Ovary (tissue), 9 donors: Measurements from ENCODE around the gene PPA1. TPM values are rescaled to one million over a fixed set of nuclear protein-coding genes. Genes with fewer than 3 reads are reported as not detected.
"Not testable (repeated sequence)": the region's sequence is repeated elsewhere in the genome, so short reads cannot be mapped to it uniquely, and the experiment has no call there.

Experiments
- DNase-seq, 5 donors: peaks; one replicate each; pipeline ENCODE4 v3.0.0-alpha.2; 2019 to 2020
- H3K27ac ChIP-seq, 2 donors: fragments of 200-600 bp; one replicate each; pipeline versions ENCODE4 v1.5.1 to v1.8.0; 2019 to 2022
- H3K27me3 ChIP-seq: fragments of 200-600 bp; one replicate; pipeline ENCODE4 v1.8.0; 2022
- H3K36me3 ChIP-seq: fragments of 200-600 bp; sonication (generic); one replicate; pipeline ENCODE4 v1.5.1; 2019
- H3K4me1 ChIP-seq: one replicate; pipeline ENCODE4 v1.8.1; 2013; ENCODE audit warnings: mild to moderate bottlenecking, moderate library complexity; ENCODE audit not compliant: insufficient read depth
- H3K4me3 ChIP-seq: fragments of 200-600 bp; sonication (generic); one replicate; pipeline ENCODE4 v1.5.1; 2017
- H3K9me3 ChIP-seq, 2 donors: fragments of 200-600 bp in 1 of 2; sonication (generic) in 1 of 2; one replicate each; pipeline versions ENCODE4 v1.5.1 to v1.8.1; 2013 to 2019; ENCODE audit warnings: mild to moderate bottlenecking in 1 of 2, moderate library complexity in 1 of 2
- EP300 ChIP-seq: sonication (generic); formaldehyde crosslinking; IDR thresholded peaks from one replicate; pipeline ENCODE4 v1.6.1; 2017; ENCODE audit warnings: antibody characterized with exemption
- POLR2A ChIP-seq: fragments of 450-650 bp; IDR thresholded peaks from one replicate; pipeline ENCODE4 v1.6.1; 2017; ENCODE audit warnings: antibody characterized with exemption, mild to moderate bottlenecking, moderate library complexity
- WGBS, 3 donors: extraction: QIAGEN DNeasy Blood & Tissue Kit in 1 of 3; methylation state at CpG; one replicate each; pipeline versions ENCODE4 v1.1.5 to v1.1.7; 2013 to 2017; 5-methylcytosine and 5-hydroxymethylcytosine counted together
- intact Hi-C, 4 donors: fragments of 100-400 bp; cut with DNase I; formaldehyde crosslinking; loops; one replicate each; pipeline versions ENCODE4 v1.11.0 to v1.15.1; 2022 to 2023
- polyA plus RNA-seq, 2 donors: library from polyadenylated mRNA; stranded (reverse); fragments of 200-250 nt in 1 of 2; fragments of 350-450 nt in 1 of 2; fragmentation: Illumina TruSeq in 1 of 2; extraction: RNeasy Lipid Tissue Mini Kit (QIAGEN cat#74804) in 1 of 2; gene quantifications; one replicate each; pipeline ENCODE4 v1.2.3, GENCODE V29; 2013 to 2014
- small RNA-seq: library from RNA; depleted of rRNA; stranded (forward); fragments of <200 nt; gene quantifications from one replicate; pipeline ENCODE3, GENCODE V24; 2016
- total RNA-seq, 7 donors: library from RNA; depleted of rRNA in 2 of 7; stranded (reverse); fragments of >200 nt in 2 of 7; fragmentation: NEBNext Ultra II Directional in 3 of 7; extraction: Animal tissue kit (Norgen Biotek cat#: 25700) in 3 of 7; gene quantifications; one replicate each; pipeline versions ENCODE4 v1.1.0 to v1.2.4, GENCODE V29; 2016 to 2023
- TF ChIP-seq, protein P1 (sequence below), 3 donors: fragments of 450-650 bp in 2 of 3; fragments of 200-600 bp in 1 of 3; IDR thresholded peaks; one replicate each; pipeline versions ENCODE4 v1.5.1 to v1.8.0; 2016 to 2022; ENCODE audit warnings: antibody characterized with exemption in 3 of 3, mild to moderate bottlenecking in 1 of 3
- donor health status: DM: no; HTN: no; CAD: no; lungs with moderate emphysema.
- donor health status: DM: no; HTN: no; CAD: no.
- donor health status: Bipolar disorder and iron deficiency.
- donor health status: DM: yes; HTN: yes; CAD: no.
- donor health status: DM: no; HTN: no; CAD: no.
- donor health status: DM: yes; HTN: yes; CAD: no.

Gene PPA1
- total and polyA plus RNA-seq, 9 donors: 36.8 to 162 (median 78.4) TPM

DNA sequence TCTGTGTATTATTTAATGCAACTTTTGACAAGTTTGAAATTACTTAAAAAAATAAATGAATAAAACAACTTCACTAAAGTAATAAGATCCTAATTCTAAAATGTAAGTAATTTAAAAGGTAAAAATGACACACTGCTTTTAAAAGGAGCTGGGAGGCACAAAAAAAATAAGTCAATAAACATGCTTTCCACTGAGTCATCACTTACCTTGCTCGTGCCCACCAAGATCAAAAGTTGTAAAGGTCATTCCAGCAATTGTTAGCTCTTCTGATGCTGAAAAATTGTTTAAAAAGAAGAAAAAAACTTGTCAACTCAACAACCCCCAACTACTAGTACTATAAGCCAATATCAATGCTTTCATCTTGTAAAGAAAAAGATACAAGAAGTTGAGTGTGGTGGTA is 72.4 kb downstream of the PPA1 start:
- 34 to 40% (median 35%) methylated on average over 1 of the region's 1 CpG for WGBS, 3 donors
- Histone ChIP-seq H3K27ac (no peak overlapping the region), H3K36me3 (no peaks in the 10 kb centered on the region), H3K4me3 (no peak overlapping the region), H3K9me3 (no peaks in the 10 kb centered on the region), H3K27me3 (no peaks in the 10 kb centered on the region), H3K4me1 (peaks cover 2% of the 10 kb centered on the region)
- intact Hi-C loops: no loop called here
- no peak for TF ChIP-seq POLR2A
- TF ChIP-seq, protein P1, sequence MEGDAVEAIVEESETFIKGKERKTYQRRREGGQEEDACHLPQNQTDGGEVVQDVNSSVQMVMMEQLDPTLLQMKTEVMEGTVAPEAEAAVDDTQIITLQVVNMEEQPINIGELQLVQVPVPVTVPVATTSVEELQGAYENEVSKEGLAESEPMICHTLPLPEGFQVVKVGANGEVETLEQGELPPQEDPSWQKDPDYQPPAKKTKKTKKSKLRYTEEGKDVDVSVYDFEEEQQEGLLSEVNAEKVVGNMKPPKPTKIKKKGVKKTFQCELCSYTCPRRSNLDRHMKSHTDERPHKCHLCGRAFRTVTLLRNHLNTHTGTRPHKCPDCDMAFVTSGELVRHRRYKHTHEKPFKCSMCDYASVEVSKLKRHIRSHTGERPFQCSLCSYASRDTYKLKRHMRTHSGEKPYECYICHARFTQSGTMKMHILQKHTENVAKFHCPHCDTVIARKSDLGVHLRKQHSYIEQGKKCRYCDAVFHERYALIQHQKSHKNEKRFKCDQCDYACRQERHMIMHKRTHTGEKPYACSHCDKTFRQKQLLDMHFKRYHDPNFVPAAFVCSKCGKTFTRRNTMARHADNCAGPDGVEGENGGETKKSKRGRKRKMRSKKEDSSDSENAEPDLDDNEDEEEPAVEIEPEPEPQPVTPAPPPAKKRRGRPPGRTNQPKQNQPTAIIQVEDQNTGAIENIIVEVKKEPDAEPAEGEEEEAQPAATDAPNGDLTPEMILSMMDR (IDR thresholded peaks at IDR 0.05): no peak
- TF ChIP-seq EP300: no peak
- DNase-seq: no peak

- H3K4me3 ChIP-seq, H3K27ac ChIP-seq, intact Hi-C loops, H3K27me3 ChIP-seq, H3K9me3 ChIP-seq, H3K4me1 ChIP-seq, H3K36me3 ChIP-seq, DNase-seq: not testable (repeated sequence)
- WGBS, 3 donors: 60 to 92% (median 87%) methylated on average over 3 of the region's 3 CpGs
These were observed 73.9 kb downstream of the PPA1 start for GRCh38 chr10:70159366-70159765.

DNA sequence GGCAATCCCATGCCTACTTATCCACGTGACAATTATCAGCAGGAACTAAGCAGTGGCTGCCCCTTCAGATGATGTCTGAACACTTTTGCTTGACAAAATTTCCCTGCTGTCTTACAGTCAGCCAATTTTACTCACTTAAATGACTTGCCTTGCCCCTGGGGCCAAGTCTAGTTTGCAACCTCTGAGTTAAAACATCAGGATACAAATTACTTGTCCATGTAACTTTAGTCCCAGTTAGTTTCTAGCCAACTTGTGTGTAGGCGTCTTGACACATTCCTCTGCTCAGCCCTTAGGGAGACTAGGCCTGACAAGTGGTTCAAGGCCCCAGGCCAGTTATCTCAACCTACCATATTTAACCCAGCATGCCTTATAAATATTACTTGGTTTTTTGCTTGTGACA is 75.1 kb downstream of the PPA1 start:
- no peak for TF ChIP-seq POLR2A
- TF ChIP-seq, protein P1 (IDR thresholded peaks at IDR 0.05): no peak
- no peak for TF ChIP-seq EP300
- 19 to 28% (median 19%) methylated on average over 2 of the region's 2 CpGs for WGBS, 3 donors
- H3K4me1 ChIP-seq: peaks cover under 1% of the 10 kb centered on the region
- no peaks in the 10 kb centered on the region for H3K36me3 ChIP-seq
- DNase-seq: no peak
- H3K9me3 ChIP-seq: no peaks in the 10 kb centered on the region
- intact Hi-C loops: no loop called here
- H3K27me3 ChIP-seq: no peaks in the 10 kb centered on the region
- no peak overlapping the region for H3K4me3 ChIP-seq
- H3K27ac ChIP-seq: no peak overlapping the region

- Histone ChIP-seq H3K4me3 (no peak overlapping the region), H3K36me3 (no peaks in the 10 kb centered on the region), H3K27me3 (no peaks in the 10 kb centered on the region), H3K4me1 (no peaks in the 10 kb centered on the region), H3K9me3 (no peaks in the 10 kb centered on the region), H3K27ac (no peak overlapping the region)
- TF ChIP-seq POLR2A (no peak), EP300 (no peak)
- TF ChIP-seq, protein P1 (IDR thresholded peaks at IDR 0.05): no peak
- 60 to 83% (median 61%) methylated on average over 3 of the region's 3 CpGs for WGBS, 3 donors
- intact Hi-C loops: no loop called here
- no peak for DNase-seq
These were observed 77.9 kb downstream of the PPA1 start for GRCh38 chr10:70155255-70155838.

Small RNA genes within 50 kb of the gene (small RNA-seq; reads per million reads assigned to genes)
- gene RPS25P9: not detected

Other genes with a start within 250 kb of the PPA1 start
- gene MACROH2A2, start 180.6 kb downstream of the PPA1 start, total RNA-seq: 10 to 100 TPM in 6 of 7 donors, 1 to 10 TPM in 1; 6.3 to 24.6 (median 22.6) TPM
- gene MACROH2A2, start 180.6 kb downstream of the PPA1 start, polyA plus RNA-seq: 10 to 100 TPM; 15.0 to 16.2 TPM
- gene AIFM2, start 100.6 kb downstream of the PPA1 start, total RNA-seq: 10 to 100 TPM in 2 of 7 donors, 1 to 10 TPM in 5; 6.2 to 13.9 (median 8.2) TPM
- gene AIFM2, start 100.6 kb downstream of the PPA1 start, polyA plus RNA-seq: 1 to 10 TPM; 5.7 to 6.9 TPM
- gene TYSND1, start 86.7 kb downstream of the PPA1 start, total RNA-seq: 10 to 100 TPM; 10.1 to 12.4 (median 12.2) TPM
- gene TYSND1, start 86.7 kb downstream of the PPA1 start, polyA plus RNA-seq: 1 to 10 TPM; 3.5 to 6.9 TPM
- gene SAR1A, start 62.9 kb downstream of the PPA1 start, total RNA-seq: 100 to 1,000 TPM in 4 of 7 donors, 10 to 100 TPM in 3; 53.9 to 125 (median 105) TPM
- 10 to 100 TPM; 38.3 to 60.9 TPM for gene SAR1A, start 62.9 kb downstream of the PPA1 start, polyA plus RNA-seq
- gene NPFFR1, start 50.6 kb upstream of the PPA1 start, total RNA-seq: 1 to 10 TPM in 1 of 7 donors, under 1 TPM in 6; 0.15 to 1.1 (median 0.24) TPM
- under 1 TPM; 0.04 to 0.10 TPM for gene NPFFR1, start 50.6 kb upstream of the PPA1 start, polyA plus RNA-seq
- gene LRRC20, start 149.2 kb upstream of the PPA1 start, total RNA-seq: 1 to 10 TPM; 2.1 to 9.4 (median 4.0) TPM
- 1 to 10 TPM; 4.9 to 6.2 TPM for gene LRRC20, start 149.2 kb upstream of the PPA1 start, polyA plus RNA-seq
- 10 to 100 TPM; 46.3 to 99.2 (median 72.5) TPM for gene EIF4EBP2, start 170.7 kb upstream of the PPA1 start, total RNA-seq
- 10 to 100 TPM; 37.7 to 97.6 TPM for gene EIF4EBP2, start 170.7 kb upstream of the PPA1 start, polyA plus RNA-seq
- not detected for gene NODAL, start 208.3 kb upstream of the PPA1 start, total RNA-seq
- gene NODAL, start 208.3 kb upstream of the PPA1 start, polyA plus RNA-seq: under 1 TPM in 1 of 2 donors, not detected in 1; 0.04 TPM
- gene PALD1, start 245.3 kb upstream of the PPA1 start, total RNA-seq: 10 to 100 TPM in 2 of 7 donors, 1 to 10 TPM in 5; 3.3 to 10.5 (median 6.8) TPM
- gene PALD1, start 245.3 kb upstream of the PPA1 start, polyA plus RNA-seq: 1 to 10 TPM; 2.2 to 7.5 TPM